HG03558 (cell line): ENCODE results near the gene MX2.

Experiments used
- ATAC-seq: cut with Tn5 transposase; IDR thresholded peaks from one replicate; pipeline ENCODE4 v1.9.1; 2021; ENCODE audit warnings: moderate number of reproducible peaks; ENCODE audit not compliant: unreplicated experiment; ENCODE audit errors: extremely low read depth

The MX2 gene

DNA sequence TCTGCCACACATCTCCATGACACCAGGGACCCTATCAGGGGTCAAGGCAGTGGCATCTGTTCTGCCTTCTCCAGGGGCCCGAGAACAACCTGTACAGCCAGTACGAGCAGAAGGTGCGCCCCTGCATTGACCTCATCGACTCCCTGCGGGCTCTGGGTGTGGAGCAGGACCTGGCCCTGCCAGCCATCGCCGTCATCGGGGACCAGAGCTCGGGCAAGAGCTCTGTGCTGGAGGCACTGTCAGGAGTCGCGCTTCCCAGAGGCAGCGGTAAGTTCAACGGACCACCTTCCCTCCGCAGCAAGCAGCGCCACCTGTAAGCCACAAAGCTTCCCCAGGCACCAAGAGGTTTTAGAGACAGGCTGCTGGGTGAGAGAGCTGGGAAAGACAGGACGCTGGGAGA lies 15.9 kb downstream of the MX2 start:
- no peak for ATAC-seq

- ATAC-seq, result no peak
Observed at GRCh38 chr21:41378849-41379248, 17.0 kb downstream of the MX2 start.

- no peak for ATAC-seq
Observed at GRCh38 chr21:41379901-41380300, 18.1 kb downstream of the MX2 start.

DNA sequence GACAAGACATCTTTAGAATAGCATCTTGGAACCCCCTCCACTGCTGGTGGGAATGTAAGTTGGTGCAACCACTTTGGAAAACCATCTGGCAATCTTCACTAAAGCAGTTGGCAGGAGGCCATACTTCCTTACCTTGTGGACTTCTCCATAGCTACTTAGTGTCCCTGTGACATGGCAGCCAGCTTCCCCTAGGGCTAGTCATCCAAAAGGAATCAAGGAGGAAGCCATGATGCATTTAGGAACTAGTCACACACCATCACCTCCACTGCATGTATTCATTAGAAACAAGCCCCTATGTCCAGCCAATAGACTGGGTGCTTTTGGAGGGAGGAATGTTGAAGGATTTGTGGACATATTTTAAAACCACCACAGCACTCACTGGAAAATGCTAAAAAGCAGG lies 19.9 kb downstream of the MX2 start:
- no peak for ATAC-seq

DNA sequence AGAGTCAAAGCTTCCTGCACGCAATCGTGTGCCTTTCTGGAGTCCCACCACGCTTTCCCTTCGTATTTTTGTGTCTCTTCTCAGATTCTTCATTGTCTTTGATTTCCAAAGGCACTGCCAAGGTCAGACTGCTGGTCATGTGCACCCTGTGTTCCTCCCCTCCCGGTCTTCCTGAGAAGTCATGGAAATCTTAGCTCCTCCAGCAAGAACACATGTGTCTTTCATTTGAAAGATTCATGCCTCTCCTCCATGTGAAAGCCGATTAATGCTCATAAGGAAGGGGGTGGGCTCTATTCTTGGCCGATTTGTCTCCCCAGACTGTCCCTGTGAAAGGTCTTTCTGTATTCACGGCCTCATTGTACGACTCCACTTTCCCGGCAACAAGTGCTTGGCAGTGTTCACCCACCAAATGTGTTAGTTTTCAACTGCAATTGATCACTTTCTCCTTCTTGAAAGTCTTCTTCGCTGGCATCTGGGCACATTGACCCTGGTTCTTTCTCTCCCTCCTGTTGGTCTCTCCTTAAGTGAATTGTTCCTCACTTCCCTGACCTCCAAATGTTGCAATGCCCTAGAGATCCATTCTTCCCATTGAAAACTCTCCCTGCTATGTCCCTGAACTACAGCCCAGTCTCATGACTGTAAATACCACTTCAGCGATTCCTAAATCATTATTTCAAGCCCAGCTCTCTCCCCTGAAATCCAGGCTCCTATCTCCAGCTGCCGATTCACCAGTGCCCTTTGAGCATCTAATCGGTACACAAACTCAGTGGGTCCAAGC lies 25.4 kb downstream of the MX2 start:
- ATAC-seq, result no peak

- no peak for ATAC-seq
Observed at GRCh38 chr21:41387824-41388223, 26.0 kb downstream of the MX2 start.

GRCh38 chr21:41388259-41388658 lies 26.4 kb downstream of the MX2 start:
- ATAC-seq, result no peak

DNA sequence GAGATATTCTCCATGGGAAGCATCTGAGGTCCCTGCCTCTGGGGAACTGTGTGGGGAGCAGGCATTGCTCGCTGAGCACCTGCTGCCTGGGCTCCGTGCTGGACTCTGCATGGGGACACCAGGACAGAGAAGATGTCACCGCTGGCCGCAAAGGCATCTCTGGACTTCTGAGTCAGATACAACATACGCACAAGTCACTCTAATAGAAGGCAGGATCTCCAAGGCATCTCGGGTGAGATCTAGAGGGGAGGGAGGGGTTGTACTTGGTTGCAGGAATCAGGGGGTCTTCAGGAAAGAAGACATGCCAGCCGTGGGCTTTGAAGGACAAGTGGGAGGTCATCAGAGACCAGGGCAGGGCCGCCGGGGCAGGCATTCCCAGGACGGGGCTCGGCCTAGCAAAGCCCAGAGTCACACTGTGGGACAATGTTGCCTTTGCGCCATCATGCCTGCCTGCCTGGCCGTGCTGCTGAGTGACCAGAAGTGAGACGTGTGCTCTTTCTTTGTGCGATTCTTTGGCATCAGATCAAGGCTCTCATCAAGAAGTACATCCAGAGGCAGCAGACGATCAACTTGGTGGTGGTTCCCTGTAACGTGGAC lies 28.3 kb downstream of the MX2 start:
- no peak for ATAC-seq

DNA sequence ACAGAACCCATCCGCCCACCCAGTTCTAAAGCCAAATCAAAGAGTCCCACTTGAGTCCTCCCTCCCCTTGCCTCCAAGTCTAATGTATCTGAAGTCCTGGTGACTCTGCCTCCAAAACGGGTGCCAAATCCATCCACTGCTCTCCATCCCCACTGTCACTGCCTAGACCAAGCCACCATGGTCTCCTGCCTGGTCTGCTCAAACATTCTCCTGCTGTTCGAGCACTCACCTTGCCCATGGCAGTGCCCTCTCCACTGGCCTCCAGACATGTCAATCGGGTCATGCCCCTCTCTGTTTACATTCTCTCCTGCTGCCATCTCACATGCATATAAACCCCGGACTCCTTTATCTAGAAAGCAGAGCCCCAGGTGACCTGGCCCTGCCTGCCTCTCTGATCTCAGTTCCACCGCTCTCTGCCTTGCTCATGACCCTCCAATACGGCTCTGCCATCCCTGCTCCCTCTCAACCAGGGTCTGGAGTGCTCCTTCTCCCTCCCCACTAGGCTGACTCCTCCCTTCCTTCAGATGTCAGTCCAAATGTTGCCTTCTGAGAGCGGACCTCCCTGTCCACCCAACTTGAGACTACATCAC lies 32.1 kb downstream of the MX2 start:
- ATAC-seq, result no peak

DNA sequence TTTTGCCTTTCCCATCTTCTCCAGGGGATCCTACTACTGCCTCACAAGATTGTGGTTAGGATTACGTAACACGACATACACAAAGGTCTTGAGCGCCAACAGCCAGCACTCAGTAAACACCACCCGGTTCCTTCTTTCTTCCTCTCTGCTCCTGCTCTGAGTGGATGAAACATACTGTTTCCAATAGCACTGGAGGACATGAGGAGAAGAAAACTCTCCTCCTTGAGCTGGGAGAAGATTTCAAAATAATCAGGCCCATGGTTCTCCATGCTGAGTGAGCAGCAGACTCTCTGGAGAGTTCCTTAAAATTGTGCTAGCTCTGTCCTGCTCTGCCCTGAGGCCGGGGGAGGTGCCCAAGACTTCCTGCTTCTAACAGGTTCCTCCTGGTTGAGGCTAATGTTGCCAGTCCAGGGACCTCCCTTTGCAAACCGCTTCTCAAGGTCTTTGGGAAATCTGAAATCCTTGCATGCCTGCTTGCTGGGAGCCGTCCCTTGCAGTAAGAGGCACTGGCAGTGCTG lies 34.8 kb downstream of the MX2 start:
- no peak for ATAC-seq

GRCh38 chr21:41397471-41397891 lies 35.7 kb downstream of the MX2 start:
- no peak for ATAC-seq

GRCh38 chr21:41398251-41398650 lies 36.4 kb downstream of the MX2 start:
- ATAC-seq, result no peak

- ATAC-seq, result no peak
Observed at GRCh38 chr21:41398831-41399230, 37.0 kb downstream of the MX2 start.

- ATAC-seq, result no peak
Observed at GRCh38 chr21:41399246-41399800, 37.5 kb downstream of the MX2 start.

GRCh38 chr21:41402231-41402630 lies 40.4 kb downstream of the MX2 start:
- no peak for ATAC-seq

- ATAC-seq, result no peak
Observed at GRCh38 chr21:41402796-41403195, 41.0 kb downstream of the MX2 start.

DNA sequence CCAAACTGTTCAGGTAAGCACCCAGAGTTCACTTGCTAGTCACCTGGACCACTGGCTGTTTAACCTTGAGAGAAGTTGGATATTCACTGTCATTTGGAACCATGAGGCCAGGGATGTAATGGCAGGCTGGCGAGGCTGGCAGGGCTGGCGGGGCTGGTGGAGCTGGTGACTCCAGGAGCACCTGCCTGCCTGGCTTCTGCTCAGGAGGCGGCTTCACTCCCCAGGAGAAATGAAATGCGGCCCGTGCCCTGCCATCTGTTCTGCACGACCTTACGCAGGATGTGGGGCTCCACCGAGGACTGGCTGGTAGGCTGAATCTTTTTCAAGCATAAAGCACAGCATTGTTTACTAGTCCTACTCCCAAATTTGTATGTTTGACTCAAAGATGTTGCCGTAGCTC lies 41.5 kb downstream of the MX2 start:
- no peak for ATAC-seq

- ATAC-seq, result no peak
Observed at GRCh38 chr21:41403966-41404365, 42.1 kb downstream of the MX2 start.

DNA sequence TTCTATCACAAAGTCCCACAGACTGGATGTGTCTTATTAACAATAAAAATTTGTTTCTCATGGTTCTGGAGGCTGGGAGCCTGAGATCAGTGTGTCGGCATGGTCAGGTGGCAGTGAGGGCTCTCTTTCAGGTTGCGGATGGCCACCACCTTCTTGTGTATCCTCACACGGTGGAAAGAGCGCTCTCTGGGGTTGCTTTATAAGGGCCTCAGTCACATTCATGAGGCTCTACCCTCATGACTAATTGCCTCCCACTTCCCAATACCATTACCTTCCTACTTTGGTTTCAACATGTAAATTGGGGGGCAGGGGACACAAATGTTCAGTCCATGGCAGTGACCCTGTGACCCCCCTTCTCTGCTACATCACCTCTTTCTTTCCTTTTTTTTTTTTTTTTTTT lies 43.5 kb downstream of the MX2 start:
- ATAC-seq, result no peak

GRCh38 chr21:41406340-41406739 lies 44.5 kb downstream of the MX2 start:
- no peak for ATAC-seq
